Astrocyte (in vitro differentiated cells and primary cell): Measurements from ENCODE around the gene SCGN. TPM values are rescaled to one million over a fixed set of nuclear protein-coding genes. Genes with fewer than 3 reads are reported as not detected.

ENCODE experiments used
- DNase-seq: peaks from one replicate; pipeline ENCODE4 v3.0.0-alpha.2; 2010; ENCODE audit warnings: low read depth
- FAIRE-seq: peaks from 2 replicates; lab custom pipeline; 2011; peaks lifted over from hg19 to GRCh38; lab: Jason Lieb, UNC
- H2AFZ ChIP-seq: 2 replicates; pipeline ENCODE4 v1.6.0; 2012; ENCODE audit warnings: low read depth, low read length, inconsistent platforms
- H3K27ac ChIP-seq: 2 replicates; pipeline ENCODE4 v1.5.1; 2011; ENCODE audit warnings: low read depth, low read length, inconsistent platforms
- H3K27me3 ChIP-seq: 2 replicates; pipeline ENCODE4 v1.6.0; 2011; ENCODE audit warnings: low read length, inconsistent platforms; ENCODE audit not compliant: insufficient read depth
- H3K36me3 ChIP-seq: 2 replicates; pipeline ENCODE4 v1.5.1; 2011; ENCODE audit warnings: low read length, inconsistent platforms; ENCODE audit not compliant: insufficient read depth
- H3K4me1 ChIP-seq: 2 replicates; pipeline ENCODE4 v1.5.1; 2011; ENCODE audit warnings: low read length, inconsistent platforms; ENCODE audit not compliant: insufficient read depth
- H3K4me2 ChIP-seq: 2 replicates; pipeline ENCODE4 v1.6.0; 2012; ENCODE audit warnings: low read length, inconsistent platforms
- H3K4me3 ChIP-seq: 2 replicates; pipeline ENCODE4 v1.5.1; 2011; ENCODE audit warnings: low read depth, mild to moderate bottlenecking, low read length, inconsistent platforms; ENCODE audit not compliant: insufficient read depth
- H3K79me2 ChIP-seq: 2 replicates; pipeline ENCODE4 v1.6.0; 2012; ENCODE audit warnings: mild to moderate bottlenecking, low read length, inconsistent platforms; ENCODE audit not compliant: insufficient read depth
- H3K9ac ChIP-seq: 2 replicates; pipeline ENCODE4 v1.6.0; 2012; ENCODE audit warnings: mild to moderate bottlenecking, low read length, inconsistent platforms
- H3K9me3 ChIP-seq: 2 replicates; pipeline ENCODE4 v1.5.1; 2012; ENCODE audit warnings: low read depth, mild to moderate bottlenecking, low read length, inconsistent platforms; ENCODE audit not compliant: insufficient read depth
- H4K20me1 ChIP-seq: 2 replicates; pipeline ENCODE4 v1.6.0; 2012; ENCODE audit warnings: low read length, inconsistent platforms; ENCODE audit not compliant: insufficient read depth
- H3K27ac Mint-ChIP-seq: one replicate; pipeline ENCODE4 v1.8.0; 2021; ENCODE audit warnings: mild to moderate bottlenecking, mixed read lengths; ENCODE audit not compliant: unreplicated experiment
- H3K27me3 Mint-ChIP-seq: one replicate; pipeline ENCODE4 v1.8.0; 2021; ENCODE audit warnings: low read depth, mixed read lengths; ENCODE audit not compliant: unreplicated experiment
- H3K36me3 Mint-ChIP-seq: one replicate; pipeline ENCODE4 v1.8.0; 2021; ENCODE audit warnings: low read depth, mixed read lengths; ENCODE audit not compliant: unreplicated experiment
- H3K4me1 Mint-ChIP-seq: one replicate; pipeline ENCODE4 v1.8.0; 2021; ENCODE audit warnings: low read depth, mixed read lengths; ENCODE audit not compliant: unreplicated experiment
- H3K4me3 Mint-ChIP-seq: one replicate; pipeline ENCODE4 v1.8.0; 2021; ENCODE audit warnings: mild to moderate bottlenecking, moderate library complexity, mixed read lengths; ENCODE audit not compliant: unreplicated experiment
- H3K9me3 Mint-ChIP-seq: one replicate; pipeline ENCODE4 v1.8.0; 2021; ENCODE audit warnings: mild to moderate bottlenecking, mixed read lengths; ENCODE audit not compliant: unreplicated experiment
- CTCF ChIP-seq: IDR thresholded peaks from 2 replicates; pipeline ENCODE4 v1.5.1; 2011; ENCODE audit warnings: low read depth, mild to moderate bottlenecking, inconsistent platforms, low read length, moderate library complexity; ENCODE audit not compliant: insufficient read depth
- EZH2 ChIP-seq: IDR thresholded peaks from 2 replicates; pipeline ENCODE4 v1.6.1; 2012; ENCODE audit warnings: mild to moderate bottlenecking, low read length, inconsistent platforms; ENCODE audit not compliant: insufficient read depth
- total RNA-seq: library from RNA; stranded (reverse); gene quantifications from 2 replicates; pipeline ENCODE4 v1.2.1, GENCODE V29; 2021

SCGN gene
- total RNA-seq, 1 donor from 2014 or later = not detected

GRCh38 chr6:25749837-25750236 is 97.8 kb downstream of the SCGN start:
- peaks cover 9% of the 10 kb centered on the region for H3K4me1 Mint-ChIP-seq
- H3K27ac Mint-ChIP-seq = no peak overlapping the region
- Histone ChIP-seq H3K79me2 (no peaks in the 10 kb centered on the region), H3K4me3 (no peak overlapping the region), H3K4me1 (no peaks in the 10 kb centered on the region), H3K27ac (no peak overlapping the region), H3K9ac (no peak overlapping the region), H3K27me3 (no peaks in the 10 kb centered on the region), H3K9me3 (peaks cover 3% of the 10 kb centered on the region), H2AFZ (no peak overlapping the region), H3K4me2 (no peak overlapping the region), H3K36me3 (no peaks in the 10 kb centered on the region), H4K20me1 (no peaks in the 10 kb centered on the region)
- TF ChIP-seq EZH2 = no peak
- TF ChIP-seq CTCF = no peak
- no peak overlapping the region for H3K4me3 Mint-ChIP-seq
- no peak for FAIRE-seq
- no peaks in the 10 kb centered on the region for H3K36me3 Mint-ChIP-seq
- DNase-seq = no peak
- no peaks in the 10 kb centered on the region for H3K27me3 Mint-ChIP-seq
- H3K9me3 Mint-ChIP-seq = no peaks in the 10 kb centered on the region

- Histone ChIP-seq H3K4me3 (no peak overlapping the region), H3K27ac (no peak overlapping the region), H3K9me3 (peaks cover 3% of the 10 kb centered on the region), H3K27me3 (no peaks in the 10 kb centered on the region), H3K79me2 (no peaks in the 10 kb centered on the region), H3K4me1 (no peaks in the 10 kb centered on the region), H4K20me1 (no peaks in the 10 kb centered on the region), H3K9ac (no peak overlapping the region), H2AFZ (no peak overlapping the region), H3K36me3 (no peaks in the 10 kb centered on the region), H3K4me2 (no peak overlapping the region)
- H3K36me3 Mint-ChIP-seq = no peaks in the 10 kb centered on the region
- FAIRE-seq (no peak), DNase-seq (no peak)
- H3K27ac Mint-ChIP-seq = no peak overlapping the region
- H3K4me1 Mint-ChIP-seq = peaks cover 9% of the 10 kb centered on the region
- no peak overlapping the region for H3K4me3 Mint-ChIP-seq
- H3K27me3 Mint-ChIP-seq = no peaks in the 10 kb centered on the region
- no peak for TF ChIP-seq EZH2
- no peak for TF ChIP-seq CTCF
- no peaks in the 10 kb centered on the region for H3K9me3 Mint-ChIP-seq
Measured at GRCh38 chr6:25750906-25751305, 98.9 kb downstream of the SCGN start.

Other genes starting within 250 kb of the SCGN start
- gene SLC17A4, start 102.5 kb downstream of the SCGN start, total RNA-seq = not detected in 2 replicates
- not detected in 2 replicates for gene SLC17A1, start 179.8 kb downstream of the SCGN start, total RNA-seq
- gene SLC17A3, start 222.0 kb downstream of the SCGN start, total RNA-seq = not detected in 2 replicates